A673 (cell line): ENCODE measurements around the gene ESR1. TPM values are rescaled to one million over a fixed set of nuclear protein-coding genes. Genes with fewer than 3 reads are reported as not detected.

Source experiments
- BruUV-seq: library from RNA; stranded (reverse); fragments of 400-500 nt; replicated peaks from 2 replicates; lab custom pipeline; 2021; lab: Mats Ljungman, UMichigan
- CTCF ChIA-PET: fragments of 300-600 bp; sonication (Branson Sonifier 250); formaldehyde crosslinking; loops from one replicate; lab custom pipeline; 2022; ENCODE audit warnings: antibody characterized with exemption; lab: Charles Lee
- POLR2A ChIA-PET: fragments of 300-600 bp; sonication (Branson Sonifier 250); formaldehyde crosslinking; loops from one replicate; lab custom pipeline; 2022; ENCODE audit warnings: antibody characterized with exemption; ENCODE audit not compliant: low non-redundant PET; lab: Charles Lee
- DNase-seq: peaks from one replicate; pipeline ENCODE4 v3.0.0-alpha.2; 2015; ENCODE audit warnings: low spot score
- H3K27ac ChIP-seq: fragments of 200-600 bp; sonication (generic); 2 replicates; pipeline ENCODE4 v1.5.1; 2016; ENCODE audit warnings: mixed run types, low read depth, mild to moderate bottlenecking, mixed read lengths, antibody characterized with exemption, low read length; ENCODE audit not compliant: poor library complexity, severe bottlenecking
- H3K27me3 ChIP-seq: fragments of 200-600 bp; sonication (generic); replicated peaks from 2 replicates; pipeline ENCODE4 v1.6.1; 2017; ENCODE audit warnings: mixed run types, low read depth, mild to moderate bottlenecking, mixed read lengths, antibody characterized with exemption, low read length; ENCODE audit not compliant: insufficient read depth, poor library complexity
- H3K36me3 ChIP-seq: fragments of 200-600 bp; sonication (generic); 2 replicates; pipeline ENCODE4 v1.6.1; 2016; ENCODE audit warnings: mixed run types, mild to moderate bottlenecking, mixed read lengths, antibody characterized with exemption, low read length; ENCODE audit not compliant: insufficient read depth, poor library complexity, severe bottlenecking
- H3K4me1 ChIP-seq: fragments of 200-600 bp; sonication (generic); 2 replicates; pipeline ENCODE4 v1.6.1; 2017; ENCODE audit warnings: mixed run types, mild to moderate bottlenecking, mixed read lengths, antibody characterized with exemption, low read length; ENCODE audit not compliant: insufficient read depth, poor library complexity, severe bottlenecking
- H3K4me3 ChIP-seq: fragments of 200-600 bp; sonication (generic); 2 replicates; pipeline ENCODE4 v1.5.1; 2016; ENCODE audit warnings: low read depth, mixed run types, mild to moderate bottlenecking, mixed read lengths, low read length; ENCODE audit not compliant: poor library complexity, severe bottlenecking
- H3K9me3 ChIP-seq: fragments of 200-600 bp; sonication (generic); 2 replicates; pipeline ENCODE4 v1.6.1; 2016; ENCODE audit warnings: mixed run types, low read depth, mild to moderate bottlenecking, mixed read lengths, antibody characterized with exemption, low read length; ENCODE audit not compliant: poor library complexity, severe bottlenecking
- CTCF ChIP-seq: fragments of 300-800, 200-600 bp; sonication (generic); conservative IDR thresholded peaks from 2 replicates; pipeline ENCODE4 v1.5.1; 2017; ENCODE audit warnings: low read depth, mild to moderate bottlenecking, antibody characterized with exemption, low read length, moderate library complexity, mixed read lengths
- EZH2 ChIP-seq: fragments of 200-600 bp; sonication (generic); IDR thresholded peaks from 2 replicates; pipeline ENCODE4 v1.6.1; 2017; ENCODE audit warnings: borderline replicate concordance, low read depth, mild to moderate bottlenecking, mixed read lengths, antibody characterized with exemption, low read length; ENCODE audit not compliant: poor library complexity, severe bottlenecking
- intact Hi-C: fragments of 100-400 bp; cut with micrococcal nuclease; formaldehyde crosslinking; loops from one replicate; pipeline ENCODE4 v1.10.0; 2022; ENCODE audit not compliant: unreplicated experiment
- total RNA-seq: library from RNA; stranded (reverse); gene quantifications from 2 replicates; pipeline ENCODE4 v1.2.3, GENCODE V29; 2021

Gene ESR1
- total RNA-seq, 1 experiment from 2014 or later, result not detected

- intact Hi-C loops, result no loop called here
- Histone ChIP-seq H3K27ac (no peak overlapping the region), H3K9me3 (peaks cover 5% of the 10 kb centered on the region), H3K27me3 (no peaks in the 10 kb centered on the region), H3K4me3 (no peak overlapping the region), H3K36me3 (no peaks in the 10 kb centered on the region), H3K4me1 (no peaks in the 10 kb centered on the region)
- POLR2A ChIA-PET, result no interaction called here
- CTCF ChIA-PET, result no interaction called here
- TF ChIP-seq EZH2 (no peak), CTCF (no peak)
- BruUV-seq, result no TSS peak
- no peak for DNase-seq
These were observed 110.2 kb downstream of the ESR1 start for GRCh38 chr6:151917531-151918329.

GRCh38 chr6:151940307-151940706 is 132.8 kb downstream of the ESR1 start:
- no peaks in the 10 kb centered on the region for H3K36me3 ChIP-seq
- TF ChIP-seq CTCF (no peak), EZH2 (no peak)
- H3K4me1 ChIP-seq, result no peaks in the 10 kb centered on the region
- intact Hi-C loops, result no loop called here
- DNase-seq, result no peak
- BruUV-seq, result no TSS peak
- ChIA-PET CTCF (no interaction called here), POLR2A (no interaction called here)
- no peak overlapping the region for H3K4me3 ChIP-seq
- no peak overlapping the region for H3K27ac ChIP-seq
- H3K27me3 ChIP-seq, result peaks cover 16% of the 10 kb centered on the region
- no peaks in the 10 kb centered on the region for H3K9me3 ChIP-seq

GRCh38 chr6:151948002-151948743 is 140.7 kb downstream of the ESR1 start:
- intact Hi-C loops, result no loop called here
- Histone ChIP-seq H3K36me3 (no peaks in the 10 kb centered on the region), H3K4me1 (no peaks in the 10 kb centered on the region), H3K4me3 (no peak overlapping the region), H3K9me3 (no peaks in the 10 kb centered on the region), H3K27me3 (no peaks in the 10 kb centered on the region), H3K27ac (no peak overlapping the region)
- DNase-seq, result no peak
- ChIA-PET POLR2A (no interaction called here), CTCF (no interaction called here)
- no TSS peak for BruUV-seq
- TF ChIP-seq EZH2, result no peak
- no peak for TF ChIP-seq CTCF
